ENCODE data around the gene KLHL7. TPM values are rescaled to one million over a fixed set of nuclear protein-coding genes. Genes with fewer than 3 reads are reported as not detected.
"Not testable (repeated sequence)": the region's sequence is repeated elsewhere in the genome, so short reads cannot be mapped to it uniquely, and the experiment has no call there.

Gene KLHL7
- total RNA-seq, 4 donors from 2014 or later = 18.5 to 27.2 (median 26.8) TPM

GRCh38 chr7:23184709-23185359, 79.2 kb downstream of the KLHL7 start:
- 68% methylated on average over 4 of the region's 4 CpGs for WGBS
- peaks cover 7% of the 10 kb centered on the region for H3K36me3 ChIP-seq
- no peak overlapping the region for H3K27ac ChIP-seq
- TF ChIP-seq POLR2A (IDR thresholded peaks at IDR 0.05) (no peak), CTCF (IDR thresholded peaks at IDR 0.05) (peak; percentile 36 to 38)
- H3K27me3 ChIP-seq = no peaks in the 10 kb centered on the region
- DNase-seq (ENCODE audit: low spot score in 2 of 2) = no peak
- no peak overlapping the region for H3K4me3 ChIP-seq
- no peaks in the 10 kb centered on the region for H3K9me3 ChIP-seq
- peaks cover 33% of the 10 kb centered on the region for H3K4me1 ChIP-seq

GRCh38 chr7:23185980-23186379, 80.4 kb downstream of the KLHL7 start:
- TF ChIP-seq EP300 (IDR thresholded peaks at IDR 0.05) = no peak
- TF ChIP-seq POLR2A (IDR thresholded peaks at IDR 0.05) = no peak
- TF ChIP-seq POLR2AphosphoS5 (IDR thresholded peaks at IDR 0.05) = no peak
- TF ChIP-seq CTCF (IDR thresholded peaks at IDR 0.05) = no peak
- H3K4me1 ChIP-seq = peaks cover 31% of the 10 kb centered on the region

GRCh38 chr7:23191022-23191421, 85.4 kb downstream of the KLHL7 start:
- Histone ChIP-seq H3K27ac (no peak overlapping the region), H3K27me3 (no peaks in the 10 kb centered on the region), H3K4me3 (no peak overlapping the region), H3K36me3 (peaks cover 38% of the 10 kb centered on the region), H3K4me1 (no peaks in the 10 kb centered on the region), H3K9me3 (no peaks in the 10 kb centered on the region)
- TF ChIP-seq CTCF (IDR thresholded peaks at IDR 0.05) (no peak), POLR2A (IDR thresholded peaks at IDR 0.05) (no peak), POLR2AphosphoS5 (IDR thresholded peaks at IDR 0.05) (no peak), EP300 (IDR thresholded peaks at IDR 0.05) (no peak)
- WGBS = 61% methylated on average over 2 of the region's 2 CpGs
- no peak for DNase-seq (ENCODE audit: low spot score in 2 of 2)

More at GRCh38 chr7:23185980-23186379, 80.4 kb downstream of the KLHL7 start:
- no peak overlapping the region for H3K27ac ChIP-seq
- peaks cover 9% of the 10 kb centered on the region for H3K36me3 ChIP-seq
- no peak for DNase-seq (ENCODE audit: low spot score in 2 of 2)
- no peak overlapping the region for H3K4me3 ChIP-seq
- no peaks in the 10 kb centered on the region for H3K9me3 ChIP-seq
- no peaks in the 10 kb centered on the region for H3K27me3 ChIP-seq
- WGBS = 26% methylated on average over 1 of the region's 1 CpG

- H3K27ac ChIP-seq; DNase-seq (ENCODE audit: low spot score in 2 of 2); H3K9me3 ChIP-seq; H3K4me1 ChIP-seq; H3K4me3 ChIP-seq; H3K27me3 ChIP-seq: not testable (repeated sequence)
- H3K36me3 ChIP-seq = peaks cover 31% of the 10 kb centered on the region
- 100% methylated on average over 1 of the region's 27 CpGs for WGBS
Measured at GRCh38 chr7:23193650-23194227, 88.2 kb downstream of the KLHL7 start.

- DNase-seq (ENCODE audit: low spot score in 2 of 2) = no peak
- Histone ChIP-seq H3K4me1 (no peaks in the 10 kb centered on the region), H3K27me3 (no peaks in the 10 kb centered on the region), H3K9me3 (no peaks in the 10 kb centered on the region), H3K4me3 (no peak overlapping the region), H3K36me3 (peaks cover 45% of the 10 kb centered on the region), H3K27ac (no peak overlapping the region)
- no peak for TF ChIP-seq EP300 (IDR thresholded peaks at IDR 0.05)
- 43% methylated on average over 5 of the region's 5 CpGs for WGBS
Measured at GRCh38 chr7:23196306-23196705, 90.7 kb downstream of the KLHL7 start.

GRCh38 chr7:23197745-23198144, 92.2 kb downstream of the KLHL7 start:
- WGBS = 92% methylated on average over 5 of the region's 5 CpGs
- not testable (repeated sequence) for DNase-seq (ENCODE audit: low spot score in 2 of 2); H3K27me3 ChIP-seq; H3K27ac ChIP-seq; H3K4me3 ChIP-seq; H3K9me3 ChIP-seq; H3K4me1 ChIP-seq
- H3K36me3 ChIP-seq = peaks cover 47% of the 10 kb centered on the region

GRCh38 chr7:23200331-23200730, 94.7 kb downstream of the KLHL7 start:
- no peak overlapping the region for H3K4me3 ChIP-seq
- 70% methylated on average over 2 of the region's 2 CpGs for WGBS
- no peaks in the 10 kb centered on the region for H3K27me3 ChIP-seq
- peaks cover 28% of the 10 kb centered on the region for H3K36me3 ChIP-seq
- DNase-seq (ENCODE audit: low spot score in 2 of 2) = no peak
- no peaks in the 10 kb centered on the region for H3K4me1 ChIP-seq
- no peaks in the 10 kb centered on the region for H3K9me3 ChIP-seq
- no peak for TF ChIP-seq CTCF (IDR thresholded peaks at IDR 0.05)
- TF ChIP-seq POLR2AphosphoS5 (IDR thresholded peaks at IDR 0.05) = no peak
- TF ChIP-seq EP300 (IDR thresholded peaks at IDR 0.05) = no peak
- no peak for TF ChIP-seq POLR2A (IDR thresholded peaks at IDR 0.05)
- H3K27ac ChIP-seq = no peak overlapping the region

Data from suprapubic skin (tissue), 4 donors.